Activated CD4-positive, CD25-positive, alpha-beta regulatory T cell treated with anti-CD3 and anti-CD28 coated beads, Interleukin-2, amount 50 U/mL, for 72 hours (primary cell): ENCODE data around the gene LY86.

Experiments
- DNase-seq: peaks from one replicate; pipeline ENCODE4 v3.0.0; 2021

The LY86 gene

DNA sequence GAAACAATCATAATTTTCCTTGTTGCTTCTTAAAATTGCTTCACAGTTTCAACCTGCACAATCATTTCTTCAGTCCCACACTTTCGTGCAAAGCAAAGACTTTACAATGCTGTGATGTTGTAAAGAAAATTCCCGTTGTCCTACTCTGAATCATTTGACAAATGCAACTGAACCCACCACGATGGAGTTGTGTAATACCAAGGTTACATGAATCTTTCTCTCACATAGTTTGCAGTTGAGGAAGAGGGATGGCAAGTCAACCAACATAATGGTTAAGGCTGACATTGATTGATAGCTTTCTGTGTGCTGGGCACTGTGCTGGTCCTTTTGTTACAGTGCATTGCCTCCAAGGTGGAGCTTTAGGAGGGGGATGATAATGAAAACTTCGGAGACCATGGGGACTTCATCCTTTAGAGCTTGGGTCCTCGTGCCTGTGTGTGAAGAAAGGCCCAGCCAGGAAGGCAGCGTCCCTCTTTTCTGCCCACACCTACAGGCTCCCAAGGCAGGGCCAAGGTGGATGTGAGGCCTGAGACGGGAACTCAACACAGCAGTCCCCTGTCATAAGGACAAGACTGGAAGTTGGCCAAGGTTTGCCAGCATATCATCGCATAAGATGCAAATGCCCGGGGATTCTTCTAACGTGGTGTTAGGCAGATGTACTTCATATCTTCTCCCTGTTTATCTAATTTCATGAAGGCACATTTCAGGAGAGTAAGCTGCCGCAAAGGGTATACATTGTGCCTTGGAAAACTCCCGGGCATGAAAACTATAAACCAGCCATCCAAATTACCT lies 96.9 kb downstream of the LY86 start:
- DNase-seq, result no peak

- no peak for DNase-seq
Observed at GRCh38 chr6:6686176-6686575, 97.7 kb downstream of the LY86 start.

DNA sequence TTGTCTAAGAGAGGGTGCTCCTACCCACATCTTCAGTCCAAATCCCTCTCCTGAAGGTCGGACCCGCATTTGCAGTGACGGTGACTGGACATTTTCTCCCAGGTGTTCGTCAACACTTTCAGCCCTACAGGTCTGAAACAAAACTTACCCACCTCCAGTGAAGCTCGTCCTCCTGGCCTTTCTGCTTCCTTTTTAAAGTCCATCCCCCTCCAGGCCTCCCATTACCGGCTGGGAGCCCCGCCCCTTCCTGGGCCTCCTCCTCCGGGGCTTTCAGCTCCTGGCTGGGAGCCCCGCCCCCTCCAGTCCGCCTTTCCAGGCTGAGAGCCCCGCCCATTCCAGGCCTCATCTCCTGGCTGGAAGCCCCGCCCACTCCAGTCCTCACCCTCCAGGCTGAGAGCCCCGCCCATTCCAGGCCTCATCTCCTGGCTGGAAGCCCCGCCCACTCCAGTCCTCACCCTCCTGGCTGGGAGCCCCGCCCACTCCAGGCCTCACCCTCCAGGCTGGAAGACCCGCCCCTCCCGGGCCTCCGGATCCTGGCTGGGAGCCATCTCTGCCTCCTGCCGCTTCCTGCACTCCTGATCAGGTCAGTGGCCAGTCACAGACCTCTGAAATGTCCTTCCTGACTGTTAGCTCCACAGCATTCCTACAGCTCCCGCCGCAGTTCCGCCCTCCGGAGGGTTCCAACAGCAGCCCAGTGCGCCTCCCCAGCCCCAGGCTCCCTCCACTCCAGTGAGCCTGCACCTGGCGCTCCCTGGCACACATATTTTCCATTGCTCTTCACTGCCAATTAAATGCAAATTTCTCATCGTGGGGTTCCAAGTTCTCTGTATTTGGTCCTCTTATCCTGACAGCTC lies 98.5 kb downstream of the LY86 start:
- DNase-seq, result no peak

GRCh38 chr6:6688283-6688682 lies 99.8 kb downstream of the LY86 start:
- DNase-seq, result no peak

- DNase-seq, result no peak
Observed at GRCh38 chr6:6688951-6689350, 100.4 kb downstream of the LY86 start.

DNA sequence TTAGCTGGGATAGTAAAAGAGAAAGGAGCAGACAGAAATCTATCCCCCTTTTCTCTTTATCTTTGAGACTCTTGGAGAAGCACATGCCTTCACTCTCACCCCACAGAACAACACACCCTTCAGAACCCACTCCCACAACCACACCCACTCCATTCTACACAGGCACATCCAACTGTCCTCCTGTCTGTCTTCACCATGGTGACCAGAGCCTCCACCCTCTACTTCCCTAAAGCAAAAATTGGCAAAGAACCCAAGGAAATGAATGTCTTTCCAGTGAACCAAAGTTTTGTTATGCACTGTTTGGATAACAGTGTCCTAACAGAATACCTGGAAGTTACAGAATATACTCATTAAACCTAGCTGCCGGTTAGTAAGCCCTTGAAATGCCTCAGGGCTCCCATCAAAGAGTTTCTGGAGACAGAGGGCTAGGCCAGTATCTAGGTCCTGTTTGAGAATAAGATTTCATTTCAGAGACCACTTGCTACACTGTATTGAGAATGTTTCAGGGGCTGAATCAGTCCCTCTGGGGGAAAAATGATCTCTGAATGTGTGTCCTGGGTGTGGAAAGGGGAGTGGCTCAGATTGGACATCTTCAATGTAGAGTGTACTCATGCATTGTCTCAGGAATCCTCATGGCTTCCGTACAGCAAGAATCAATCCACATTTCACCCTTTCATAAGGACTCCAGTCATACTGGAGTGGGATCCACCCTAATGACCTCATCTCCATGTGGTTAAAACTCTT lies 101.1 kb downstream of the LY86 start:
- DNase-seq, result no peak

- no peak for DNase-seq
Observed at GRCh38 chr6:6690144-6690483, 101.6 kb downstream of the LY86 start.

- DNase-seq, result no peak
Observed at GRCh38 chr6:6694368-6694780, 105.9 kb downstream of the LY86 start.

DNA sequence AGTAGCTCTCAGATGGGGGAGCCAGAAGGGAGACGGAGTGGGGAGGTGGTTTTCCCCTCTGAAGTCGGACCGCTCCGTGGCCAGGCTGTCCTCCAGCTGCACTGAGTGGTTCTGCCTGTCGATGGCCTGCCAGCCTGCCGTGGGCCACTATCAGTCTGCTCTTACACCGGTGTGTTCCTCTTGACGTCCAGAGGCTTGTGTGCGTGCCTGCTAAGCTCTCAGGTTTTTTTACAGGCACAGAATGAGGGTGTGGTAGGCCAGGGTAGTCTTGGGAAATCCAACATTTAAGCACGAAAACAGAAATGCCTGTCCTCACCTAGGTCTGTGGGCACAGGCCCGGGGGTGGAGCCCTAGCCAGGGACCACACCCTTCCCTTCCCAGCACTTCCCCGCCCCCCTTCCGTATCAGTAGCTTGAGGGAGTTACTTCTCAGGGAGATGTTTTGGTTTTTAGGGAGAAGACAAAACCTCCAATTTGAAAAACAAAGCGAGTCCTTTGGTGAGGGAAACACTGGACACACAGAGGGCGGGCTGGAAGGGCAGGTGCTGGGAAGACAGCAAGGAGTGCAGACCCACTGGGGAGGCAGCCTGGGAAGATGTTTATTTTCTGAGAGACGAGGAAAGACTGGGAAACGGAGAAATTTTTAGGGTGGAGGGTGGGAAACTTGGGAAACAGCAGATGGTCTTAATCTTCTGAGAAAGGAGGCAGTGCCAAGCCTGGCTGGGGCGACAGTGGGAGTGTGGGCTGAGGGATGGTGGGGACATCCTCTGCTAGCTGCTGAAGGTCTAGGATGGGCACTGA lies 106.5 kb downstream of the LY86 start:
- DNase-seq, result no peak

- no peak for DNase-seq
Observed at GRCh38 chr6:6695625-6696276, 107.2 kb downstream of the LY86 start.

- DNase-seq, result no peak
Observed at GRCh38 chr6:6696867-6697531, 108.5 kb downstream of the LY86 start.

GRCh38 chr6:6697620-6698019 lies 109.1 kb downstream of the LY86 start:
- DNase-seq, result no peak

DNA sequence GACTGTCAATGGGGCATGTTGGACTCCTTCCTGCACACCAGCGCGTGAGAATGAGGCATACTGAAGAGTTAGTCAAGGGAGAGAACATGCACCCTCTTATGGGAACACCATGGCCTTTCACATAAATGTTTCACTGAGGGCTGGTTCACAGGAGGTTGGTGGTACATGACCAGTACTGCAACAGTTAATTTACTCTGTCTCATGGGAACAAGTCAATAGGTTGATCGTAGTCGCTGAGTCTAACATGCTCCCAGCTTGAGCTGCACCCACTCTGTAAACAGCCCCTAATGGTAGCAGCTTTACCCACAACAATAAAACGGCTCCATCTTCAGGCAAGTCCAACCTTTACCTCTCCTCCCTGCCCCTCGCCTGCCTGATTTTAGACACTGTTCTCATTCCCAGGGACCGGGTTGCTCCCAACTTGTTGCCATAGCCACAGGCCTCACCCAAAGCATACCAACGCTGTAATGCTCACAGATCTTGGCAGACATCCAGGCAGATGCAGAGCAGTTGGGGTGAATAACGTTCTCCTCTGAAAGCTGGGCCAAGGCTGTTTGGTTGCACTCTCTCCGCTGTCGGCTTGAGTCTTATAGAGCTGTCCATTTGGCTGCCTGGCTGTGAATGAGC lies 111.3 kb downstream of the LY86 start:
- no peak for DNase-seq

GRCh38 chr6:6700407-6701270 lies 112.1 kb downstream of the LY86 start:
- DNase-seq, result no peak

- no peak for DNase-seq
Observed at GRCh38 chr6:6701864-6702263, 113.3 kb downstream of the LY86 start.

DNA sequence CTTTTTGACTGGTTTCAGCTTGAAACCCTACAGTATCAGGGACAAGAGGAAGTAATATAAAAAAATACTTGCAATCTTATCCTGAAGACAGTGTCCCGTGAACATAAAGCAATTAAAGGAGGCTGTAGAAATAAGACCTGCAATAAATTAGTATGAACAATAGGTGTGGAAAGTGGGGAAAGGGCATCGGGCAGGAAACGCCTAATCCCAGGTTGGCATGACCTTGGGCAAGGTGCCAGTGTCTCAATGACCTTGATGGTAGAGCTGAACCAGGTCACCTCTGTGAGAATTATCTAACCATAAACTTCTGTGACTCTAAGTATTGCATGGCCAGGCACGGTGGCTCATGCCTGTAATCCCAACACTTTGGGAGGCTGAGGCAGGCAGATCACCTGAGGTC lies 115.2 kb downstream of the LY86 start:
- no peak for DNase-seq
